HG03196 (cell line): ENCODE data around the gene IL1A.

ENCODE experiments used
- ATAC-seq: cut with Tn5 transposase; IDR thresholded peaks from one replicate; pipeline ENCODE4 v1.9.1; 2021; ENCODE audit not compliant: unreplicated experiment

IL1A gene

GRCh38 chr2:112728029-112728362 is 56.3 kb downstream of the IL1A start:
- ATAC-seq = no peak

GRCh38 chr2:112727276-112728028 is 56.8 kb downstream of the IL1A start:
- ATAC-seq = no peak

GRCh38 chr2:112726487-112727190 is 57.7 kb downstream of the IL1A start:
- peak; percentile 69 for ATAC-seq

GRCh38 chr2:112725545-112726457 is 58.5 kb downstream of the IL1A start:
- ATAC-seq = peak; percentile 43

GRCh38 chr2:112724591-112725525 is 59.4 kb downstream of the IL1A start:
- ATAC-seq = no peak

GRCh38 chr2:112723995-112724394 is 60.3 kb downstream of the IL1A start:
- no peak for ATAC-seq
